ENCODE data around the gene SPHK1. TPM values are rescaled to one million over a fixed set of nuclear protein-coding genes. Genes with fewer than 3 reads are reported as not detected.

The SPHK1 gene
- total RNA-seq, 1 experiment from 2014 or later = 18.2 TPM

- POLR2A ChIA-PET = no interaction called here
- ATAC-seq = no peak
- no TSS peak for BruUV-seq (replicated peaks)
- H3K4me3 ChIP-seq (ENCODE audit: low read depth in 2 of 2, low read length in 2 of 2) = no peak overlapping the region
- H3K27me3 ChIP-seq (ENCODE audit: control insufficient read depth, insufficient read depth, low read length) = no peaks in the 10 kb centered on the region
- CTCF ChIA-PET = interaction anchor here (0.6 to 0.7 kb wide), 3 partner anchors 15 to 207 kb away, joined by 3 to 4 read pairs (median 3); no protein-coding TSS in a partner anchor
- H3K36me3 ChIP-seq (ENCODE audit: control insufficient read depth, insufficient read depth, low read length) = no peaks in the 10 kb centered on the region
- H3K4me1 ChIP-seq (ENCODE audit: control insufficient read depth, insufficient read depth, low read length) = no peaks in the 10 kb centered on the region
- DNase-seq (ENCODE audit: low read depth, low spot score) = no peak
- no peaks in the 10 kb centered on the region for H3K9me3 ChIP-seq (ENCODE audit: control insufficient read depth, insufficient read depth, low read depth, low read length)
- intact Hi-C loops (cut with micrococcal nuclease; ENCODE audit: unreplicated experiment) = no loop called here
- no peak for TF ChIP-seq TCF7L2 (IDR thresholded peaks at IDR 0.05; ENCODE audit: low read depth, low read length)
- no peak for TF ChIP-seq CTCF (IDR thresholded peaks at IDR 0.05)
- TF ChIP-seq POLR2AphosphoS5 (IDR thresholded peaks at IDR 0.05; ENCODE audit: low read depth, low read length) = no peak
- TF ChIP-seq REST (IDR thresholded peaks at IDR 0.05; ENCODE audit: insufficient read depth in 1 of 2, low read depth in 2 of 2, low read length in 1 of 2) = no peak
- no peak for TF ChIP-seq SIN3A (IDR thresholded peaks at IDR 0.05; ENCODE audit: borderline replicate concordance, insufficient read depth, low read depth, low read length)
- in situ Hi-C loops (cut with HindIII; ENCODE audit: low pct_unique_long_range_greater_than_20kb, low sequenced_read_pairs) = no loop called here
- H3K27ac ChIP-seq (ENCODE audit: low read length) = no peak overlapping the region
These were observed 23.9 kb upstream of the SPHK1 start for GRCh38 chr17:76360461-76360860.

GRCh38 chr17:76363107-76363842 is 21.1 kb upstream of the SPHK1 start:
- intact Hi-C loops (cut with micrococcal nuclease; ENCODE audit: unreplicated experiment) (no loop called here), in situ Hi-C loops (cut with HindIII; ENCODE audit: low pct_unique_long_range_greater_than_20kb, low sequenced_read_pairs) (no loop called here)
- Histone ChIP-seq H3K9me3 (ENCODE audit: control insufficient read depth, insufficient read depth, low read depth, low read length) (no peaks in the 10 kb centered on the region), H3K4me3 (ENCODE audit: low read depth in 2 of 2, low read length in 2 of 2) (no peak overlapping the region), H3K4me1 (ENCODE audit: control insufficient read depth, insufficient read depth, low read length) (0 out of 2 replicates have a peak, but pooled peaks cover 5% of the 10 kb centered on the region), H3K36me3 (ENCODE audit: control insufficient read depth, insufficient read depth, low read length) (no peaks in the 10 kb centered on the region), H3K27me3 (ENCODE audit: control insufficient read depth, insufficient read depth, low read length) (no peaks in the 10 kb centered on the region), H3K27ac (ENCODE audit: low read length) (no peak overlapping the region)
- BruUV-seq (replicated peaks) = no TSS peak
- TF ChIP-seq REST (IDR thresholded peaks at IDR 0.05; ENCODE audit: insufficient read depth in 1 of 2, low read depth in 2 of 2, low read length in 1 of 2) = no peak
- POLR2A ChIA-PET = no interaction called here
- DNase-seq (ENCODE audit: low read depth, low spot score) (no peak), ATAC-seq (no peak)
- CTCF ChIA-PET = interaction anchor here (0.9 to 2.5 kb wide), 3 partner anchors 10 to 35 kb away, joined by 3 to 20 read pairs (median 5); no protein-coding TSS in a partner anchor

Data from Panc1 (cell line).